ENCODE data around the gene RBM11. TPM values are rescaled to one million over a fixed set of nuclear protein-coding genes. Genes with fewer than 3 reads are reported as not detected.
A peak's percentile ranks its signal among the peaks of the same experiment; 100 is the strongest.

Gene RBM11
- total and polyA plus RNA-seq, 4 experiments from 2014 or later, result 0.29 to 2.4 (median 1.8) TPM

GRCh38 chr21:14235101-14235500 is 19.1 kb downstream of the RBM11 start:
- no peaks in the 10 kb centered on the region for H3K4me1 ChIP-seq (ENCODE audit: insufficient read depth, low read length)
- no peaks in the 10 kb centered on the region for H3K36me3 ChIP-seq (ENCODE audit: insufficient read depth, low read length)
- no peak overlapping the region for H3K27ac ChIP-seq (ENCODE audit: low read depth, low read length)
- no peaks in the 10 kb centered on the region for H3K27me3 ChIP-seq (ENCODE audit: insufficient read depth, low read length)
- Mint-ChIP-seq H3K27ac (no peak overlapping the region), H3K36me3 (no peaks in the 10 kb centered on the region), H3K4me1 (no peaks in the 10 kb centered on the region), H3K4me3 (no peak overlapping the region), H3K9me3 (peaks cover 0 to 9% (median 5%) of the 10 kb centered on the region in 8 donors), H3K27me3 (peaks cover 3 to 7% of the 10 kb centered on the region in 2 donors)
- ChIA-PET CTCF (ENCODE audit: partially characterized antibody) (no interaction called here), POLR2A (ENCODE audit: partially characterized antibody) (no interaction called here)
- no peak for DNase-seq
- intact Hi-C loops (cut with micrococcal nuclease), result no loop called here
- no peaks in the 10 kb centered on the region for H3K9me3 ChIP-seq (ENCODE audit: control insufficient read depth in 1 of 2, low read length in 2 of 2)
- no peak overlapping the region for H3K4me3 ChIP-seq (ENCODE audit: low read length in 2 of 2)

GRCh38 chr21:14236180-14236579 is 20.2 kb downstream of the RBM11 start:
- Histone ChIP-seq H3K36me3 (ENCODE audit: insufficient read depth, low read length) (no peaks in the 10 kb centered on the region), H3K4me1 (ENCODE audit: insufficient read depth, low read length) (no peaks in the 10 kb centered on the region), H3K4me3 (ENCODE audit: low read length in 2 of 2) (no peak overlapping the region), H3K9me3 (ENCODE audit: control insufficient read depth in 1 of 2, low read length in 2 of 2) (no peaks in the 10 kb centered on the region), H3K27ac (ENCODE audit: low read depth, low read length) (no peak overlapping the region), H3K27me3 (ENCODE audit: insufficient read depth, low read length) (no peaks in the 10 kb centered on the region)
- H3K4me1 Mint-ChIP-seq, result peaks cover 0 to 6% (median 2%) of the 10 kb centered on the region in 4 donors
- intact Hi-C loops (cut with micrococcal nuclease), result no loop called here
- peaks cover 0 to 2% (median 0%) of the 10 kb centered on the region in 8 donors for H3K9me3 Mint-ChIP-seq
- CTCF ChIA-PET (ENCODE audit: partially characterized antibody), result no interaction called here
- peaks cover 3 to 7% of the 10 kb centered on the region in 2 donors for H3K27me3 Mint-ChIP-seq
- no peak overlapping the region for H3K4me3 Mint-ChIP-seq
- no peaks in the 10 kb centered on the region for H3K36me3 Mint-ChIP-seq
- POLR2A ChIA-PET (ENCODE audit: partially characterized antibody), result no interaction called here
- no peak overlapping the region for H3K27ac Mint-ChIP-seq
- DNase-seq, result no peak

GRCh38 chr21:14239281-14239680 is 23.3 kb downstream of the RBM11 start:
- H3K4me1 ChIP-seq (ENCODE audit: insufficient read depth, low read length), result no peaks in the 10 kb centered on the region
- intact Hi-C loops (cut with micrococcal nuclease), result no loop called here
- CTCF ChIA-PET (ENCODE audit: partially characterized antibody), result interaction anchor here (1.4 kb wide), 1 partner anchor 143 kb away, joined by 3 read pairs; the partner anchor contains the start of gene HSPA13
- Mint-ChIP-seq H3K27me3 (peaks cover 2 to 4% of the 10 kb centered on the region in 2 donors), H3K4me3 (no peak overlapping the region), H3K27ac (no peak overlapping the region), H3K4me1 (peaks cover 0 to 12% (median 6%) of the 10 kb centered on the region in 4 donors), H3K9me3 (no peaks in the 10 kb centered on the region), H3K36me3 (no peaks in the 10 kb centered on the region)
- no peaks in the 10 kb centered on the region for H3K27me3 ChIP-seq (ENCODE audit: insufficient read depth, low read length)
- no peak overlapping the region for H3K27ac ChIP-seq (ENCODE audit: low read depth, low read length)
- POLR2A ChIA-PET (ENCODE audit: partially characterized antibody), result no interaction called here
- H3K36me3 ChIP-seq (ENCODE audit: insufficient read depth, low read length), result no peaks in the 10 kb centered on the region
- H3K4me3 ChIP-seq (ENCODE audit: low read length in 2 of 2), result no peak overlapping the region
- H3K9me3 ChIP-seq (ENCODE audit: control insufficient read depth in 1 of 2, low read length in 2 of 2), result no peaks in the 10 kb centered on the region
- DNase-seq, result no peak

GRCh38 chr21:14241297-14241696 is 25.3 kb downstream of the RBM11 start:
- Mint-ChIP-seq H3K9me3 (no peaks in the 10 kb centered on the region), H3K4me1 (peaks cover 0 to 12% (median 6%) of the 10 kb centered on the region in 4 donors), H3K36me3 (no peaks in the 10 kb centered on the region), H3K27ac (peak overlapping the region in 1 of 7 donors; percentile 14), H3K27me3 (no peaks in the 10 kb centered on the region), H3K4me3 (peak overlapping the region in 2 of 8 donors; percentile 2 to 14)
- ChIA-PET CTCF (ENCODE audit: partially characterized antibody) (interaction anchor here (1.2 kb wide), 2 partner anchors 12 to 18 kb away, joined by 3 to 7 read pairs; no protein-coding TSS in a partner anchor), POLR2A (ENCODE audit: partially characterized antibody) (interaction anchor here (0.7 to 1.4 kb wide), 2 partner anchors 25 to 123 kb away, joined by 3 to 4 read pairs; partner anchors contain the start of gene RBM11)
- Histone ChIP-seq H3K4me3 (ENCODE audit: low read length in 2 of 2) (no peak overlapping the region), H3K27me3 (ENCODE audit: insufficient read depth, low read length) (no peaks in the 10 kb centered on the region), H3K4me1 (ENCODE audit: insufficient read depth, low read length) (no peaks in the 10 kb centered on the region), H3K9me3 (ENCODE audit: control insufficient read depth in 1 of 2, low read length in 2 of 2) (no peaks in the 10 kb centered on the region), H3K36me3 (ENCODE audit: insufficient read depth, low read length) (no peaks in the 10 kb centered on the region), H3K27ac (ENCODE audit: low read depth, low read length) (no peak overlapping the region)
- DNase-seq, result peak in 2 of 5 donors; percentile 2 to 6
- intact Hi-C loops (cut with micrococcal nuclease), result no loop called here

GRCh38 chr21:14243461-14243860 is 27.5 kb downstream of the RBM11 start:
- Mint-ChIP-seq H3K9me3 (peaks cover 0 to under 1% (median 0%) of the 10 kb centered on the region in 8 donors), H3K27me3 (peaks cover 1 to 3% of the 10 kb centered on the region in 2 donors), H3K36me3 (no peaks in the 10 kb centered on the region), H3K4me3 (no peak overlapping the region), H3K4me1 (peaks cover 0 to 12% (median 6%) of the 10 kb centered on the region in 4 donors), H3K27ac (no peak overlapping the region)
- ChIA-PET POLR2A (ENCODE audit: partially characterized antibody) (interaction anchor here (1.0 kb wide), 1 partner anchor 139 kb away, joined by 3 read pairs; the partner anchor contains the start of gene HSPA13), CTCF (ENCODE audit: partially characterized antibody) (interaction anchor here (2.3 to 4.0 kb wide), 2 partner anchors 10 to 15 kb away, joined by 8 to 19 read pairs; no protein-coding TSS in a partner anchor)
- no peak overlapping the region for H3K27ac ChIP-seq (ENCODE audit: low read depth, low read length)
- H3K27me3 ChIP-seq (ENCODE audit: insufficient read depth, low read length), result no peaks in the 10 kb centered on the region
- no peaks in the 10 kb centered on the region for H3K36me3 ChIP-seq (ENCODE audit: insufficient read depth, low read length)
- no peaks in the 10 kb centered on the region for H3K9me3 ChIP-seq (ENCODE audit: control insufficient read depth in 1 of 2, low read length in 2 of 2)
- intact Hi-C loops (cut with micrococcal nuclease), result no loop called here
- no peak overlapping the region for H3K4me3 ChIP-seq (ENCODE audit: low read length in 2 of 2)
- no peak for DNase-seq
- no peaks in the 10 kb centered on the region for H3K4me1 ChIP-seq (ENCODE audit: insufficient read depth, low read length)

GRCh38 chr21:14243874-14244273 is 27.9 kb downstream of the RBM11 start:
- Mint-ChIP-seq H3K4me3 (no peak overlapping the region), H3K36me3 (no peaks in the 10 kb centered on the region), H3K27me3 (peaks cover 1 to 3% of the 10 kb centered on the region in 2 donors), H3K9me3 (peaks cover 0 to 5% (median 0%) of the 10 kb centered on the region in 8 donors), H3K27ac (no peak overlapping the region), H3K4me1 (peaks cover 0 to 12% (median 6%) of the 10 kb centered on the region in 4 donors)
- CTCF ChIA-PET (ENCODE audit: partially characterized antibody), result interaction anchor here (2.3 to 4.0 kb wide), 2 partner anchors 9 to 14 kb away, joined by 8 to 19 read pairs; no protein-coding TSS in a partner anchor
- no peaks in the 10 kb centered on the region for H3K9me3 ChIP-seq (ENCODE audit: control insufficient read depth in 1 of 2, low read length in 2 of 2)
- no peaks in the 10 kb centered on the region for H3K27me3 ChIP-seq (ENCODE audit: insufficient read depth, low read length)
- H3K27ac ChIP-seq (ENCODE audit: low read depth, low read length), result no peak overlapping the region
- POLR2A ChIA-PET (ENCODE audit: partially characterized antibody), result no interaction called here
- H3K4me3 ChIP-seq (ENCODE audit: low read length in 2 of 2), result no peak overlapping the region
- intact Hi-C loops (cut with micrococcal nuclease), result no loop called here
- H3K4me1 ChIP-seq (ENCODE audit: insufficient read depth, low read length), result no peaks in the 10 kb centered on the region
- H3K36me3 ChIP-seq (ENCODE audit: insufficient read depth, low read length), result no peaks in the 10 kb centered on the region
- no peak for DNase-seq

- peaks cover 0 to 12% (median 6%) of the 10 kb centered on the region in 4 donors for H3K4me1 Mint-ChIP-seq
- intact Hi-C loops (cut with micrococcal nuclease), result no loop called here
- ChIA-PET POLR2A (ENCODE audit: partially characterized antibody) (no interaction called here), CTCF (ENCODE audit: partially characterized antibody) (interaction anchor here (2.3 to 4.0 kb wide), 2 partner anchors 8 to 13 kb away, joined by 8 to 19 read pairs; no protein-coding TSS in a partner anchor)
- no peak overlapping the region for H3K4me3 Mint-ChIP-seq
- DNase-seq, result no peak
- peaks cover 0 to 13% (median 3%) of the 10 kb centered on the region in 8 donors for H3K9me3 Mint-ChIP-seq
- Histone ChIP-seq H3K4me3 (ENCODE audit: low read length in 2 of 2) (no peak overlapping the region), H3K4me1 (ENCODE audit: insufficient read depth, low read length) (no peaks in the 10 kb centered on the region), H3K27ac (ENCODE audit: low read depth, low read length) (no peak overlapping the region), H3K36me3 (ENCODE audit: insufficient read depth, low read length) (no peaks in the 10 kb centered on the region), H3K27me3 (ENCODE audit: insufficient read depth, low read length) (no peaks in the 10 kb centered on the region), H3K9me3 (ENCODE audit: control insufficient read depth in 1 of 2, low read length in 2 of 2) (no peaks in the 10 kb centered on the region)
- H3K27ac Mint-ChIP-seq, result no peak overlapping the region
- H3K36me3 Mint-ChIP-seq, result no peaks in the 10 kb centered on the region
- H3K27me3 Mint-ChIP-seq, result peaks cover 1 to 3% of the 10 kb centered on the region in 2 donors
Observed at GRCh38 chr21:14244911-14245310, 29.0 kb downstream of the RBM11 start.
